SK-N-SH (cell line): ENCODE measurements around the gene ATP6V1B1.

Source experiments
- CTCF ChIP-seq: fragments of 200-600 bp; sonication (generic); IDR thresholded peaks from 2 replicates; pipeline ENCODE4 v1.6.1; 2017; ENCODE audit warnings: antibody characterized with exemption, mild to moderate bottlenecking, moderate library complexity
- EZH2phosphoT487 ChIP-seq: fragments of 200-600 bp; sonication (generic); IDR thresholded peaks from 2 replicates; pipeline ENCODE4 v1.6.1; 2017; ENCODE audit warnings: low read depth, mixed run types, mild to moderate bottlenecking, antibody characterized with exemption, moderate library complexity, borderline replicate concordance
- GABPA ChIP-seq: IDR thresholded peaks from 2 replicates; pipeline ENCODE4 v1.4.0; 2012; ENCODE audit warnings: low read depth, mild to moderate bottlenecking
- JUND ChIP-seq: IDR thresholded peaks from 2 replicates; pipeline ENCODE4 v1.4.0; 2012
- MXI1 ChIP-seq: IDR thresholded peaks from 2 replicates; pipeline ENCODE4 v1.6.1; 2012; ENCODE audit warnings: mild to moderate bottlenecking, low read depth, low read length, improper control_type of control experiment
- NFIC ChIP-seq: IDR thresholded peaks from 2 replicates; pipeline ENCODE4 v1.4.0; 2012; ENCODE audit warnings: borderline replicate concordance
- RAD21 ChIP-seq: IDR thresholded peaks from 2 replicates; pipeline ENCODE4 v1.6.1; 2012; ENCODE audit warnings: mild to moderate bottlenecking, low read length
- RCOR1 ChIP-seq: fragments of 150-350 bp; IDR thresholded peaks from 2 replicates; pipeline ENCODE4 v1.6.1; 2017; ENCODE audit warnings: antibody characterized with exemption, low read length
- REST ChIP-seq: IDR thresholded peaks from 2 replicates; pipeline ENCODE4 v1.6.1; 2012; ENCODE audit warnings: mild to moderate bottlenecking, low read depth, low read length, moderate library complexity
- TCF12 ChIP-seq: IDR thresholded peaks from 2 replicates; pipeline ENCODE4 v1.4.0; 2012
- USF2 ChIP-seq: fragments of 150-350 bp; IDR thresholded peaks from 2 replicates; pipeline ENCODE4 v1.6.1; 2017; ENCODE audit warnings: antibody characterized with exemption, low read length, low read depth, borderline replicate concordance
- ZBTB33 ChIP-seq: IDR thresholded peaks from 2 replicates; pipeline ENCODE4 v1.4.0; 2012; ENCODE audit warnings: low read depth, borderline replicate concordance
- TF ChIP-seq, protein P1 (sequence below): IDR thresholded peaks from 2 replicates; pipeline ENCODE4 v1.4.0; 2012; ENCODE audit warnings: low read depth

- TF ChIP-seq CTCF (no peak), NFIC (no peak), TCF12 (no peak), EZH2phosphoT487 (no peak), ZBTB33 (no peak), JUND (no peak), REST (no peak), USF2 (no peak), RCOR1 (no peak), MXI1 (no peak), GABPA (no peak), RAD21 (no peak)
- TF ChIP-seq, protein P1, sequence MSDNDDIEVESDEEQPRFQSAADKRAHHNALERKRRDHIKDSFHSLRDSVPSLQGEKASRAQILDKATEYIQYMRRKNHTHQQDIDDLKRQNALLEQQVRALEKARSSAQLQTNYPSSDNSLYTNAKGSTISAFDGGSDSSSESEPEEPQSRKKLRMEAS = no peak
These were observed 39.5 kb downstream of the ATP6V1B1 start for GRCh38 chr2:70975237-70975636.
